Measurements from ENCODE around the gene TRPM3.
A peak's percentile ranks its signal among the peaks of the same experiment; 100 is the strongest.

Gene TRPM3

DNA sequence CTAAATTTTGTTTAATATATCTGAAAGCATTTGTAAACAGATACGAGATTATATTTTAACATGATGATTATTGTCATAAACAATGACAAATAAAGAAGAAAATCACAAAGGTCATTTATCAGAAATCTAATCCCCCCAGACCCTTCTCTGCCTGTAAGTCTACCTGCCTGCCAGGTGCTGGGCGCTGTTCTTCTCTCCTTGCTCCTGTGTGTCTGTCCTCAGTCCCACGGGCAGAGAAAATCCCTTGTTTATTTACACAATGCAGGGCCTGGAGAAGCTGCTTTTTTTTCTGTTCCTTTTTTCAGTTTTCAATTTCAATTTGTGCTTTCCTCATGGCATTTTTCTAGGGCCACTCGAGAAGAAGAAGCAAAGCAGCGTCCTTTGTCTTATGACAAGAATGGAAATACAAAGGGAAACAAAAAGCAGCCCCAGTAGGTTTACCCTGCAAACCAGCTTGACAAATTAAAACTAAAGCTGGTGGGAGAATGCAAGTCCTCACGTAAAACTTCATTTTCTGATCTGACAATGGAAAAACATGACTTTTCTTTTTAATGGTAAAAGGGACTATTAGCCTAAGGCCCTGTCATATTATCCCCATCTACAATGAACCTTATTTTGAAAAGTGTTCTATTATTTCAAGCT is 424.6 kb downstream of the TRPM3 start:
- H3F3A ChIP-seq (ENCODE audit: insufficient read depth, low read length) = no peaks in the 10 kb centered on the region
- no peak overlapping the region for H3K4me3 ChIP-seq (ENCODE audit: low read length)
- H4K20me1 ChIP-seq (ENCODE audit: insufficient read depth, low read length) = no peaks in the 10 kb centered on the region
- H3K9me3 ChIP-seq (replicated peaks; ENCODE audit: insufficient read depth, low read length) = no peaks in the 10 kb centered on the region
- no peaks in the 10 kb centered on the region for H3K4me1 ChIP-seq (ENCODE audit: low read length)
- H3K27me3 ChIP-seq (replicated peaks; ENCODE audit: insufficient read depth, low read length) = no peaks in the 10 kb centered on the region
- TF ChIP-seq, protein P1, sequence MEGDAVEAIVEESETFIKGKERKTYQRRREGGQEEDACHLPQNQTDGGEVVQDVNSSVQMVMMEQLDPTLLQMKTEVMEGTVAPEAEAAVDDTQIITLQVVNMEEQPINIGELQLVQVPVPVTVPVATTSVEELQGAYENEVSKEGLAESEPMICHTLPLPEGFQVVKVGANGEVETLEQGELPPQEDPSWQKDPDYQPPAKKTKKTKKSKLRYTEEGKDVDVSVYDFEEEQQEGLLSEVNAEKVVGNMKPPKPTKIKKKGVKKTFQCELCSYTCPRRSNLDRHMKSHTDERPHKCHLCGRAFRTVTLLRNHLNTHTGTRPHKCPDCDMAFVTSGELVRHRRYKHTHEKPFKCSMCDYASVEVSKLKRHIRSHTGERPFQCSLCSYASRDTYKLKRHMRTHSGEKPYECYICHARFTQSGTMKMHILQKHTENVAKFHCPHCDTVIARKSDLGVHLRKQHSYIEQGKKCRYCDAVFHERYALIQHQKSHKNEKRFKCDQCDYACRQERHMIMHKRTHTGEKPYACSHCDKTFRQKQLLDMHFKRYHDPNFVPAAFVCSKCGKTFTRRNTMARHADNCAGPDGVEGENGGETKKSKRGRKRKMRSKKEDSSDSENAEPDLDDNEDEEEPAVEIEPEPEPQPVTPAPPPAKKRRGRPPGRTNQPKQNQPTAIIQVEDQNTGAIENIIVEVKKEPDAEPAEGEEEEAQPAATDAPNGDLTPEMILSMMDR (IDR thresholded peaks at IDR 0.05; ENCODE audit: low read length) = no peak
- TF ChIP-seq EZH2phosphoT487 (IDR thresholded peaks at IDR 0.05; ENCODE audit: low read length) = no peak
- no peak for TF ChIP-seq EZH2 (optimal IDR thresholded peaks at IDR 0.05; ENCODE audit: low read depth, low read length)
- H3K9ac ChIP-seq (ENCODE audit: low read length) = no peak overlapping the region
- H3K9me2 ChIP-seq (replicated peaks; ENCODE audit: insufficient read depth, low read length) = no peaks in the 10 kb centered on the region
- peak overlapping the region; percentile 42; the same call in 1 of the 2 replicates for H3K4me2 ChIP-seq (ENCODE audit: low read depth, low read length)
- no peaks in the 10 kb centered on the region for H3K36me3 ChIP-seq (replicated peaks; ENCODE audit: insufficient read depth, low read length)
- H2AFZ ChIP-seq (ENCODE audit: low read length) = no peak overlapping the region
- no peaks in the 10 kb centered on the region for H3K79me2 ChIP-seq (ENCODE audit: low read length)
- DNase-seq = peak; percentile 21
- no peak overlapping the region for H3K27ac ChIP-seq (ENCODE audit: low read length)

DNA sequence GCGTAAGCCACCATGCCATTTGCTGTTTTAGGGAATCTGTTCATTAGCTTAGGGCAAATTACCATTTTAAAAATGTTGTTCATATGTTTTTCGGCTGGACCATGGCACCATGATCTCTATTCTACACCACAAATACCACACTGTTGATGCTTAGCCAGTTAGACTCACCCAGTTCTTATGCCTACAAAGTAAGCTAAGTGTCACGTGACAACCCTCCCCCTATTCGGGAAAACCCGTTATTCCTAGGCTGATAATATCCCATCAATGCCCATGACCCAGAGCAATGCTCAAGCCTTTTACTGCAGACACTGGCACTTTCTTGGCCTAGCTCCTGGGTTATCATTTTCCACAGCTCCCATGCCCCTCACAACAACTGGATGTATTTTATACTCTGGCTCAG is 426.7 kb downstream of the TRPM3 start:
- H3K4me2 ChIP-seq (ENCODE audit: low read depth, low read length) = no peak overlapping the region
- no peak for TF ChIP-seq EZH2phosphoT487 (IDR thresholded peaks at IDR 0.05; ENCODE audit: low read length)
- TF ChIP-seq, protein P1 (IDR thresholded peaks at IDR 0.05; ENCODE audit: low read length) = no peak
- no peaks in the 10 kb centered on the region for H3K27me3 ChIP-seq (replicated peaks; ENCODE audit: insufficient read depth, low read length)
- no peaks in the 10 kb centered on the region for H3F3A ChIP-seq (ENCODE audit: insufficient read depth, low read length)
- H3K9me3 ChIP-seq (replicated peaks; ENCODE audit: insufficient read depth, low read length) = no peaks in the 10 kb centered on the region
- DNase-seq = no peak
- H3K79me2 ChIP-seq (ENCODE audit: low read length) = no peaks in the 10 kb centered on the region
- H3K36me3 ChIP-seq (replicated peaks; ENCODE audit: insufficient read depth, low read length) = no peaks in the 10 kb centered on the region
- no peak overlapping the region for H3K27ac ChIP-seq (ENCODE audit: low read length)
- H2AFZ ChIP-seq (ENCODE audit: low read length) = no peak overlapping the region
- H3K9me2 ChIP-seq (replicated peaks; ENCODE audit: insufficient read depth, low read length) = no peaks in the 10 kb centered on the region
- H3K4me3 ChIP-seq (ENCODE audit: low read length) = no peak overlapping the region
- no peak overlapping the region for H3K9ac ChIP-seq (ENCODE audit: low read length)
- H3K4me1 ChIP-seq (ENCODE audit: low read length) = no peaks in the 10 kb centered on the region
- H4K20me1 ChIP-seq (ENCODE audit: insufficient read depth, low read length) = no peaks in the 10 kb centered on the region

DNA sequence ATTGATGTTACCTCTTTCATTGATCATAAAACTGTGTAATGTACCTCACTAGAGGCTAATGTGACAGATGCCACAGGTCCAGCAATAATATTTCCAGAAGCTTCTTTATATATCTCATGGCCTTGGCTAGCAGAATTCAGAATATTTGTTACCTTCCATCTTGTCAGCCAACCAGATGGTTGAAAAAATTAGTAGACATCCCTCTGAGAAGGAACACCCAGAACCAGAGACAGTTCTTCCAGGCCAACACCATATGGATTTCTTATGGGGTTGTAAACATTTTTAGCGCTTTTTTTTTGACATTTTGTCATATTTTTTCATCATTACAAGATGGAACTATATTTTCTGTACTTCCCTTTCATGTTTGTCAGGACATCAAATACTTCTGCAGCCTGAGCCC is 428.2 kb downstream of the TRPM3 start:
- Histone ChIP-seq H3K27ac (ENCODE audit: low read length) (no peak overlapping the region), H4K20me1 (ENCODE audit: insufficient read depth, low read length) (no peaks in the 10 kb centered on the region), H2AFZ (ENCODE audit: low read length) (no peak overlapping the region), H3K9ac (ENCODE audit: low read length) (no peak overlapping the region), H3K9me2 (replicated peaks; ENCODE audit: insufficient read depth, low read length) (no peaks in the 10 kb centered on the region), H3K9me3 (replicated peaks; ENCODE audit: insufficient read depth, low read length) (no peaks in the 10 kb centered on the region), H3K4me2 (ENCODE audit: low read depth, low read length) (no peak overlapping the region), H3K27me3 (replicated peaks; ENCODE audit: insufficient read depth, low read length) (no peaks in the 10 kb centered on the region), H3F3A (ENCODE audit: insufficient read depth, low read length) (no peaks in the 10 kb centered on the region), H3K4me3 (ENCODE audit: low read length) (no peak overlapping the region), H3K36me3 (replicated peaks; ENCODE audit: insufficient read depth, low read length) (no peaks in the 10 kb centered on the region), H3K4me1 (ENCODE audit: low read length) (no peaks in the 10 kb centered on the region), H3K79me2 (ENCODE audit: low read length) (no peaks in the 10 kb centered on the region)
- TF ChIP-seq, protein P1 (IDR thresholded peaks at IDR 0.05; ENCODE audit: low read length) = no peak
- TF ChIP-seq EZH2 (optimal IDR thresholded peaks at IDR 0.05; ENCODE audit: low read depth, low read length) (no peak), EZH2phosphoT487 (IDR thresholded peaks at IDR 0.05; ENCODE audit: low read length) (no peak)
- DNase-seq = no peak
